GM18508 (cell line): ENCODE results near the gene MEX3C.

Experiments
- ATAC-seq: cut with Tn5 transposase; IDR thresholded peaks from one replicate; pipeline ENCODE4 v1.9.1; 2021; ENCODE audit warnings: moderate number of reproducible peaks; ENCODE audit not compliant: insufficient read depth, unreplicated experiment

MEX3C gene

GRCh38 chr18:51125976-51126375 lies 71.5 kb downstream of the MEX3C start:
- ATAC-seq: no peak
